ENCODE results near the gene LIG3.

LIG3 gene

DNA sequence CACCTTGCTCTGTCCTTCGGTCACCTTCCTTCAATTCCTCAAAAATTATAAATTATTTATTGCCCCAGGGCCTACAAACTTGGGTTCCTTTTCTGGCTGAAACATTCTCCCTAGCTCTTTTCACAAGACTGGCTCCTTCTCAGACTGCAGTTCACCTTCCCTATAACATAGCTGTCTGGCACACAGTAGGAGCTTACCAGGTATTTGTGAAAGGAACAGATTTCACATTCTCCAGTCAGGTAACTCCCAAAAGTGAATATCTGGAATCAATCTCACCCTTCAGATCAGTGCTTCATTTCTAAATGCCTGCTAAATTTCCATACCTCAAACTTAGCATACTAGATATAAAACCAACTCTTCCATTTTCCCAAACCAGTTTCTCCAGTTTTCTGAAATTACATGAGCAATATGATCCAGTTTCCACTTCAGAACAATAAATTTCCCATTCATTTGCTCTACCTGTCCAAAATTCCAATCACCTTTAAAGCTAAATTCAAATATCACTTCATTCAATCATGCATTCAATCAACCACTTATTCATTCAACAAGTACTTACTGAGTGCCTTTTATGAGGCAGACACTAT lies 77.1 kb downstream of the LIG3 start:
- no peak for DNase-seq
- intact Hi-C loops (cut with DNase I), result no loop called here
